Measurements from ENCODE around the gene LUC7L2. TPM values are rescaled to one million over a fixed set of nuclear protein-coding genes. Genes with fewer than 3 reads are reported as not detected.
"Not testable (repeated sequence)": the region's sequence is repeated elsewhere in the genome, so short reads cannot be mapped to it uniquely, and the experiment has no call there.

The LUC7L2 gene
- total RNA-seq, 1 donor from 2014 or later = 51.8 TPM

DNA sequence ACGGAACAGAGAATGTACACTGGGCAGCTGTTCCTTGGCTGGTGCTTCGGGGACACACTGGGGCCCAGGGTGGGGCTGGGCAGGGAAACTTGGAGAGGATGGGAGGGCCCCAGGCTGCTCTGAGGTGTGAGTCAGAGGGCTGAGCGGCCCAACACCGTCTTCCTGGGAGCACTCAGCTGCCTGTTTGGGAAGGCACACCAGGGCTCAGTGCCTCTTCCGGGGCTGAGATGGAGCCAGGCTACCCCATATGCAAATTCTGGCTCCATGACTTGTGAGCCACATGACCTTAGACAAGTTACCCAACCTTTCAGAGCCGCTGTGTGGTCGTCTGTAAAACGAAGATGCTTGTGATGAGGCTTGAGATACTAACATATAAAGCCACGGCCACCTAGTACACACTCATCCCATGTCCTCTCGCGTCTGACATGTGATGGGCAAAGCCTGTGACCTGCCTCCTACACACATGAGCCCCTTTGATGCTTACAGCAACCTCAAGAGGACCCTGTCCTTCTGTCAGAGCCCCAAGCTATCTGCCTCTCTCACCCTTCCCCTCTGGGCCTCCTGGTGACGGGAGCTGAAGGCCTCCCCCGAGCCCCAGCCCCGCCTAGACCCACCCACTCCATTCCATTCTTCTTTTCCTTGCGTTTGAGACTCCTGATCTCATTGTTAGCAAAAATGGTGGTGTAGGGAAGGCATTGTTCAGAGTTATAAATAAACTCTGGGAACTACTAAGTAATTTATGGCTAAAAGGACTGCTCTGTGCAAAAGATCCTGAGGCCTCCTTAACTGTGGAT lies 97.7 kb downstream of the LUC7L2 start:
- Histone ChIP-seq H3K27ac (no peak overlapping the region), H3K4me3 (no peak overlapping the region), H3K9me3 (no peaks in the 10 kb centered on the region), H3K4me1 (no peaks in the 10 kb centered on the region), H3K36me3 (no peaks in the 10 kb centered on the region), H3K27me3 (no peaks in the 10 kb centered on the region)
- intact Hi-C loops (cut with DNase I) = no loop called here
- no peak for DNase-seq (ENCODE audit: extremely low spot score in 2 of 2)
- no peak for TF ChIP-seq POLR2AphosphoS5 (IDR thresholded peaks at IDR 0.05; ENCODE audit: insufficient read depth in 1 of 2, low read depth in 1 of 2)
- TF ChIP-seq POLR2A (IDR thresholded peaks at IDR 0.05) = no peak
- no peak for TF ChIP-seq CTCF (IDR thresholded peaks at IDR 0.05)

- H3K4me3 ChIP-seq; H3K9me3 ChIP-seq; H3K36me3 ChIP-seq; H3K27me3 ChIP-seq; intact Hi-C loops (cut with DNase I); DNase-seq (ENCODE audit: extremely low spot score in 2 of 2); H3K27ac ChIP-seq; H3K4me1 ChIP-seq: not testable (repeated sequence)
Observed at GRCh38 chr7:139463421-139463820, 103.7 kb downstream of the LUC7L2 start.

GRCh38 chr7:139464511-139464910 lies 104.8 kb downstream of the LUC7L2 start:
- H3K4me1 ChIP-seq; H3K4me3 ChIP-seq; DNase-seq (ENCODE audit: extremely low spot score in 2 of 2); intact Hi-C loops (cut with DNase I); H3K27me3 ChIP-seq; H3K9me3 ChIP-seq; H3K27ac ChIP-seq; H3K36me3 ChIP-seq: not testable (repeated sequence)

GRCh38 chr7:139465072-139465471 lies 105.4 kb downstream of the LUC7L2 start:
- H3K9me3 ChIP-seq; H3K4me1 ChIP-seq; H3K36me3 ChIP-seq; DNase-seq (ENCODE audit: extremely low spot score in 2 of 2); H3K27me3 ChIP-seq; H3K4me3 ChIP-seq; intact Hi-C loops (cut with DNase I); H3K27ac ChIP-seq: not testable (repeated sequence)

DNA sequence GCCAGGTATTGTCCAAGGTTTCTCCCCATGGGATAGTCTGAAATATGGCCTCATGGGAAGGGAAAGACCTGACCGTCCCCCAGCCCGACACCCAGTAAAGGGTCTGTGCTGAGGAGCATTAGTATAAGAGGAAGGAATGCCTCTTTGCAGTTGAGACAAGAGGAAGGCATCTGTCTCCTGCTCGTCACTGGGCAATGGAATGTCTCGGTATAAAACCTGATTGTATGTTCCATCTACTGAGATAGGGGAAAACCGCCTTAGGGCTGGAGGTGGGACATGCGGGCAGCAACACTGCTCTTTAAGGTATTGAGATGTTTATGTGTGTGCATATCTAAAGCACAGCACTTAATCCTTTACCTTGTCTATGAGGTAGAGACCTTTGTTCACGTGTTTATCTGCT lies 108.0 kb downstream of the LUC7L2 start:
- H3K27ac ChIP-seq; H3K4me1 ChIP-seq; DNase-seq (ENCODE audit: extremely low spot score in 2 of 2); H3K4me3 ChIP-seq; H3K27me3 ChIP-seq; H3K36me3 ChIP-seq; H3K9me3 ChIP-seq; intact Hi-C loops (cut with DNase I): not testable (repeated sequence)

DNA sequence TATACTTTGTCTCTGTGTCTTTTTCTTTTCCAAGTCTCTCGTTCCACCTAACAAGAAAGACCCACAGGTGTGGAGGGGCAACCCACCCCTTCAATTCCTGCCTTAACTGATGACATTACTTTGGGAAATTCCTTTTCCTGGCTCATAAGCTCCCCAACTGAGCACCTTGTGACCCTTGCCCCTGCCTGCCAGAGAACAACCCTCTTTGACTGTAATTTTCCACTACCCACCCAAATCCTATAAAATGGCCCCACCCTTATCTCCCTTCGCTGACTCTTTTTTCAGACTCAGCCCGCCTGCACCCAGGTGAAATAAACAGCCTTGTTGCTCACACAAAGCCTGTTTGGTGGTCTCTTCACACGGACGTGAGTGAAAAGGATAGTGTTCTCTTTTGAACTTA lies 108.6 kb downstream of the LUC7L2 start:
- H3K4me3 ChIP-seq; intact Hi-C loops (cut with DNase I); H3K27ac ChIP-seq; H3K36me3 ChIP-seq; DNase-seq (ENCODE audit: extremely low spot score in 2 of 2); H3K9me3 ChIP-seq; H3K27me3 ChIP-seq; H3K4me1 ChIP-seq: not testable (repeated sequence)

DNA sequence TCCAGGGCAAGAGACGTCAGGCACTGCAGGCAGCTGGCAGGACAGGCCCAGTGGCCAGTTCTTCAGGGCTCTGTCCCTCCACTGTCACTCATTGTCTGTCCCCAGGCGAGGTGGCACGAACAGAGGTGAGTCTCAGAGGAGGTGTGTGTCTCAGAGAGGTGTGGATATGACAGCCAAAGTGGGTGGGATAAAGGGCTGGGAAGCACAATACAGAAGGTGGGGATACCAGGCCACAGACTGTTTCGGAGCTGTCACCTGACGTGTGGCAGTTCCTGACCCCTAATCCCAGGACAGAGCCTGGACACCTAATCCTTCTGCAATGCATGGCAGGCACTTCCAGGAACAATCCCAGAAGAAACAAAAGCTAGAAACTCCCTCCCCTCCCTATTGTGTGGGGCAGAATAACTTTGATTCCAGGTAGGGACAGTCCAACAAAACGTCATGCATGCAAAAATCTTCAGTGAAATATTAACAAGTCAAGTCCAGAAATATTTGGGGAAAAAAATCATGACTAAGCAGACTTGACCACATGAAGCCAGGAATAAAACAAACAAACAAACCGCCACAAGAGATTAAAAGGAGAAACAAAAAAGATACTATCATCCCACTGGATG lies 112.2 kb downstream of the LUC7L2 start:
- TF ChIP-seq POLR2A (IDR thresholded peaks at IDR 0.05) (no peak), CTCF (IDR thresholded peaks at IDR 0.05) (no peak), POLR2AphosphoS5 (IDR thresholded peaks at IDR 0.05; ENCODE audit: insufficient read depth in 1 of 2, low read depth in 1 of 2) (no peak)
- no peak for DNase-seq (ENCODE audit: extremely low spot score in 2 of 2)
- no peak overlapping the region for H3K27ac ChIP-seq
- no peaks in the 10 kb centered on the region for H3K4me1 ChIP-seq
- H3K27me3 ChIP-seq = no peaks in the 10 kb centered on the region
- H3K4me3 ChIP-seq = no peak overlapping the region
- H3K36me3 ChIP-seq = no peaks in the 10 kb centered on the region
- no peaks in the 10 kb centered on the region for H3K9me3 ChIP-seq
- intact Hi-C loops (cut with DNase I) = no loop called here

Small RNA genes lying within 50 kb of the gene (small RNA-seq; reads per million reads assigned to genes)
- not detected for gene RNU6-206P
- not detected for gene RNU6-911P

Other genes with a start within 250 kb of the LUC7L2 start
- 12.5 TPM for gene UBN2, start 128.7 kb upstream of the LUC7L2 start, total RNA-seq
- 8.6 TPM for gene FMC1, start 18.6 kb upstream of the LUC7L2 start, total RNA-seq
- gene KLRG2, start 123.8 kb downstream of the LUC7L2 start, total RNA-seq = 6.6 TPM
- not detected for gene CLEC2L, start 163.8 kb downstream of the LUC7L2 start, total RNA-seq